ENCODE results near the gene CDC7. TPM values are rescaled to one million over a fixed set of nuclear protein-coding genes. Genes with fewer than 3 reads are reported as not detected.

Gene CDC7
- total RNA-seq, 1 experiment from 2014 or later = 41.6 TPM

DNA sequence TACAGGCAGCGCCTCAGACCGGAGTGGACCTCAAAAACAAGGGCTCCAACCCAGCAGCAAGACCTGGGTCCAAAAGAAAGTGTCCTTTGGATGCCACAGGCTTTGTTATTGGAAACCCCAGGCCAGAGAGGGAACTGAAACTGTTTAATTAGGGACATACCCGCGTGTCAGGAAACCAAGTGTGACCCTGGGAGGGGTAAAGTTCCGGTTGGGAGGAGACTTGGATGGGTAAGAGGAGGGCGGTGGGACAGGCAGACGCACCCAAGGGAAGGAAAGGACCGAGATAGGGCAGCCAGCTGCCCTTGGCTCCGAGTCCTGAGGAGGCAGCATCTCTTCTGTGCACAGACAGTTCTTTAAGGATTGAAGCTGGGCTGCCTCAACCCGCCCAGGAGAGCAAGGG, 71.4 kb downstream of the CDC7 start:
- no peak for DNase-seq
- Histone ChIP-seq H2BK5ac (ENCODE audit: insufficient read length, low read length) (no peak overlapping the region), H3K18ac (ENCODE audit: insufficient read length, low read depth, low read length) (no peak overlapping the region), H3K23ac (ENCODE audit: insufficient read length, low read depth, low read length) (no peak overlapping the region), H2BK20ac (ENCODE audit: low read depth, low read length, poor library complexity, severe bottlenecking) (no peak overlapping the region), H3K4ac (ENCODE audit: low read depth, low read length) (no peak overlapping the region), H3K56ac (ENCODE audit: insufficient read length, low read depth, low read length) (no peak overlapping the region), H3K9me3 (ENCODE audit: control insufficient read depth, low read depth, low read length) (no peaks in the 10 kb centered on the region), H4K8ac (replicated peaks; ENCODE audit: insufficient read length, low read depth, low read length) (no peak overlapping the region), H3K4me2 (ENCODE audit: insufficient read depth, insufficient read length, low read length) (no peak overlapping the region), H2BK120ac (ENCODE audit: low read depth, low read length, poor library complexity, severe bottlenecking) (no peak overlapping the region), H3K79me2 (ENCODE audit: insufficient read depth, low read length) (no peaks in the 10 kb centered on the region), H3T11ph (ENCODE audit: low read length) (no peak overlapping the region), H4K5ac (ENCODE audit: insufficient read length, low read depth, low read length) (no peak overlapping the region), H2BK12ac (ENCODE audit: insufficient read length, low read depth, low read length) (no peak overlapping the region), H2AK5ac (ENCODE audit: insufficient read length, low read length) (no peak overlapping the region), H3K4me1 (ENCODE audit: insufficient read depth, low read length) (no peaks in the 10 kb centered on the region), H4K20me1 (ENCODE audit: control insufficient read depth, insufficient read depth, insufficient read length) (no peaks in the 10 kb centered on the region), H3K23me2 (ENCODE audit: insufficient read length, low read depth, low read length, poor library complexity, severe bottlenecking) (no peaks in the 10 kb centered on the region), H3K9ac (ENCODE audit: extremely low read depth, insufficient read length, low read length) (no peak overlapping the region), H3K27me3 (ENCODE audit: insufficient read depth, low read length) (no peaks in the 10 kb centered on the region), H3K79me1 (ENCODE audit: insufficient read depth, low read depth, low read length, poor library complexity, severe bottlenecking) (no peaks in the 10 kb centered on the region), H4K91ac (ENCODE audit: insufficient read length, low read depth, low read length) (no peak overlapping the region), H3K27ac (ENCODE audit: insufficient read length, low read depth, low read length) (no peak overlapping the region), H2BK15ac (ENCODE audit: low read depth, low read length) (no peak overlapping the region), H3K14ac (ENCODE audit: insufficient read depth, low read length) (no peak overlapping the region), H2AFZ (ENCODE audit: low read length) (no peak overlapping the region)
- H3K9me3 Mint-ChIP-seq = no peaks in the 10 kb centered on the region
- TF ChIP-seq CTCF (conservative IDR thresholded peaks at IDR 0.05) = no peak
- peaks cover 7 to 12% of the 10 kb centered on the region in 2 experiments for H3K4me1 Mint-ChIP-seq
- peak overlapping the region in 1 of 3 experiments; percentile 75; a peak in 1 of 7 replicates for H3K27ac Mint-ChIP-seq
- peaks cover 3% of the 10 kb centered on the region for H3K27me3 Mint-ChIP-seq (ENCODE audit: low read depth)
- no CpG with 5 or more reads among the region's 10 CpGs for WGBS (ENCODE audit: extremely low coverage, insufficient read length, low lambda C conversion rate)
- H3K36me3 Mint-ChIP-seq (ENCODE audit: insufficient read depth in 1 of 3, low read depth in 3 of 3) = no peaks in the 10 kb centered on the region
- H3K4me3 Mint-ChIP-seq = no peak overlapping the region

Other genes starting within 250 kb of the CDC7 start
- 2.1 and 2.4 TPM in 2 replicates for gene HFM1, start 96.0 kb upstream of the CDC7 start, total RNA-seq (2021)